IMR-90 (cell line): ENCODE data around the gene PBRM1. TPM values are rescaled to one million over a fixed set of nuclear protein-coding genes. Genes with fewer than 3 reads are reported as not detected.
A peak's percentile ranks its signal among the peaks of the same experiment; 100 is the strongest.

Experiments used
- ATAC-seq: fragments of 200-7000 bp; cut with Tn5 transposase; 2 replicates; pipeline ENCODE4 v1.9.1; 2020; ENCODE audit warnings: low read depth, mild to moderate bottlenecking, moderate library complexity
- BruUV-seq: library from RNA; stranded (reverse); fragments of 400-500 nt; replicated peaks from 2 replicates; lab custom pipeline; 2021; lab: Mats Ljungman, UMichigan
- CTCF ChIA-PET: fragments of 300-600 bp; formaldehyde crosslinking; extraction: SDS; loops from one replicate; lab custom pipeline; 2021; ENCODE audit warnings: antibody characterized with exemption; lab: Yijun Ruan, JAX
- POLR2A ChIA-PET: fragments of 300-600 bp; sonication (Branson Sonifier 250); formaldehyde crosslinking; loops from one replicate; lab custom pipeline; 2022; ENCODE audit warnings: antibody characterized with exemption; ENCODE audit not compliant: unreplicated experiment; lab: Charles Lee
- DNase-seq: peaks from one replicate; pipeline ENCODE4 v3.0.0; 2013
- H2AFZ ChIP-seq: replicated peaks from 2 replicates; pipeline ENCODE3; 2013; ENCODE audit warnings: low read length, mild to moderate bottlenecking; ENCODE audit not compliant: poor library complexity
- H2AK5ac ChIP-seq: 2 replicates; pipeline ENCODE4 v1.6.1; 2013; ENCODE audit warnings: low read depth, low read length, inconsistent platforms
- H2AK9ac ChIP-seq: replicated peaks from 2 replicates; pipeline ENCODE3; 2013; ENCODE audit warnings: mild to moderate bottlenecking, low read depth, low read length, moderate library complexity; ENCODE audit not compliant: poor library complexity
- H2BK120ac ChIP-seq: 2 replicates; pipeline ENCODE4 v1.6.1; 2013; ENCODE audit warnings: low read depth, low read length, inconsistent platforms
- H2BK15ac ChIP-seq: 3 replicates; pipeline ENCODE4 v1.6.1; 2013; ENCODE audit warnings: low read depth, low read length, inconsistent platforms
- H2BK20ac ChIP-seq: 2 replicates; pipeline ENCODE4 v1.6.1; 2013; ENCODE audit warnings: low read depth, mild to moderate bottlenecking, inconsistent platforms, low read length, moderate library complexity
- H2BK5ac ChIP-seq: 2 replicates; pipeline ENCODE4 v1.6.1; 2013; ENCODE audit warnings: mild to moderate bottlenecking, low read depth, low read length, inconsistent platforms; ENCODE audit not compliant: poor library complexity, severe bottlenecking
- H3K14ac ChIP-seq: replicated peaks from 2 replicates; pipeline ENCODE4 v1.6.1; 2013; ENCODE audit warnings: low read depth, low read length, inconsistent platforms
- H3K18ac ChIP-seq: 2 replicates; pipeline ENCODE4 v1.6.1; 2013; ENCODE audit warnings: low read depth, low read length, control low read depth
- H3K23ac ChIP-seq: 2 replicates; pipeline ENCODE4 v1.6.1; 2013; ENCODE audit warnings: low read depth, low read length, inconsistent platforms
- H3K27ac ChIP-seq: 2 replicates; pipeline ENCODE4 v1.5.1; 2013; ENCODE audit warnings: mild to moderate bottlenecking, control low read depth, low read length; ENCODE audit not compliant: insufficient read depth
- H3K27me3 ChIP-seq: 2 replicates; pipeline ENCODE4 v1.6.1; 2013; ENCODE audit warnings: low read length; ENCODE audit not compliant: control insufficient read depth, insufficient read depth
- H3K36me3 ChIP-seq: 2 replicates; pipeline ENCODE4 v1.6.1; 2013; ENCODE audit warnings: low read length, mixed read lengths; ENCODE audit not compliant: control insufficient read depth, insufficient read depth
- H3K4ac ChIP-seq: 2 replicates; pipeline ENCODE4 v1.6.1; 2013; ENCODE audit warnings: low read depth, low read length, inconsistent platforms
- H3K4me1 ChIP-seq: 2 replicates; pipeline ENCODE4 v1.6.1; 2013; ENCODE audit warnings: low read length, mixed read lengths; ENCODE audit not compliant: control insufficient read depth, insufficient read depth
- H3K4me2 ChIP-seq: 2 replicates; pipeline ENCODE4 v1.6.1; 2013; ENCODE audit warnings: low read depth, mild to moderate bottlenecking, control low read depth, low read length, moderate library complexity
- H3K4me3 ChIP-seq: 2 replicates; pipeline ENCODE4 v1.5.1; 2013; ENCODE audit warnings: low read depth, mild to moderate bottlenecking, control low read depth, low read length, moderate library complexity; ENCODE audit not compliant: insufficient read depth
- H3K56ac ChIP-seq: 2 replicates; pipeline ENCODE4 v1.6.1; 2013; ENCODE audit warnings: low read length, inconsistent platforms; ENCODE audit not compliant: insufficient read depth; ENCODE audit errors: extremely low read depth
- H3K79me1 ChIP-seq, 2 experiments: 2 replicates each; pipeline ENCODE4 v1.6.1; 2013; ENCODE audit warnings: low read length in 2 of 2, inconsistent platforms in 1 of 2, low read depth in 1 of 2
- H3K9ac ChIP-seq: 2 replicates; pipeline ENCODE4 v1.6.1; 2013; ENCODE audit warnings: low read depth, low read length, control low read depth
- H3K9me1 ChIP-seq: 2 replicates; pipeline ENCODE4 v1.6.1; 2013; ENCODE audit warnings: low read length, inconsistent platforms; ENCODE audit not compliant: insufficient read depth
- H3K9me3 ChIP-seq: 2 replicates; pipeline ENCODE4 v1.6.1; 2013; ENCODE audit warnings: low read length; ENCODE audit not compliant: control insufficient read depth, insufficient read depth
- H4K20me1 ChIP-seq: 2 replicates; pipeline ENCODE4 v1.6.1; 2013; ENCODE audit warnings: low read length, inconsistent platforms; ENCODE audit not compliant: insufficient read depth
- H4K5ac ChIP-seq: 2 replicates; pipeline ENCODE4 v1.6.1; 2013; ENCODE audit warnings: mild to moderate bottlenecking, low read depth, low read length, control low read depth
- H4K8ac ChIP-seq, 2 experiments: 2 replicates each; pipeline ENCODE4 v1.6.1; 2013; ENCODE audit warnings: low read depth in 2 of 2, low read length in 2 of 2, control low read depth in 1 of 2, inconsistent platforms in 1 of 2
- H4K91ac ChIP-seq: 2 replicates; pipeline ENCODE4 v1.6.1; 2013; ENCODE audit warnings: low read depth, low read length, inconsistent platforms; ENCODE audit not compliant: insufficient read depth
- BHLHE40 ChIP-seq: fragments of 150-350 bp; IDR thresholded peaks from 2 replicates; pipeline ENCODE4 v1.6.1; 2016; ENCODE audit warnings: mild to moderate bottlenecking, low read depth, low read length
- CEBPB ChIP-seq: IDR thresholded peaks from 2 replicates; pipeline ENCODE4 v1.6.1; 2012; ENCODE audit warnings: low read depth, low read length, improper control_type of control experiment
- CHD1 ChIP-seq: IDR thresholded peaks from 2 replicates; pipeline ENCODE4 v1.6.1; 2012; ENCODE audit warnings: low read depth, low read length, improper control_type of control experiment
- CTCF ChIP-seq: conservative IDR thresholded peaks from 2 replicates; pipeline ENCODE4 v1.5.1; 2012; ENCODE audit warnings: mild to moderate bottlenecking, low read depth, low read length, improper control_type of control experiment
- ELK1 ChIP-seq: fragments of 150-350 bp; IDR thresholded peaks from 2 replicates; pipeline ENCODE4 v1.6.1; 2016; ENCODE audit warnings: low read depth, mild to moderate bottlenecking, low read length, moderate library complexity, borderline replicate concordance
- MAFK ChIP-seq: IDR thresholded peaks from 2 replicates; pipeline ENCODE4 v1.6.1; 2012; ENCODE audit warnings: low read depth, low read length, improper control_type of control experiment
- MAZ ChIP-seq: IDR thresholded peaks from 2 replicates; pipeline ENCODE4 v1.6.1; 2012; ENCODE audit warnings: low read depth, mild to moderate bottlenecking, low read length, improper control_type of control experiment, moderate library complexity, borderline replicate concordance
- MXI1 ChIP-seq: IDR thresholded peaks from 2 replicates; pipeline ENCODE4 v1.6.1; 2012; ENCODE audit warnings: low read depth, mild to moderate bottlenecking, low read length, moderate library complexity, borderline replicate concordance
- RAD21 ChIP-seq: IDR thresholded peaks from 2 replicates; pipeline ENCODE4 v1.6.1; 2012; ENCODE audit warnings: low read length, improper control_type of control experiment
- RCOR1 ChIP-seq: IDR thresholded peaks from 2 replicates; pipeline ENCODE4 v1.6.1; 2012; ENCODE audit warnings: mild to moderate bottlenecking, low read length, improper control_type of control experiment; ENCODE audit not compliant: insufficient replicate concordance
- RFX5 ChIP-seq: IDR thresholded peaks from 2 replicates; pipeline ENCODE4 v1.8.0; 2012; ENCODE audit warnings: low read depth, mild to moderate bottlenecking, low read length, moderate library complexity
- SMC3 ChIP-seq: fragments of 150-350 bp; IDR thresholded peaks from 2 replicates; pipeline ENCODE4 v1.6.1; 2016; ENCODE audit warnings: low read depth, mild to moderate bottlenecking, antibody characterized with exemption, low read length, moderate library complexity
- USF2 ChIP-seq: fragments of 150-350 bp; IDR thresholded peaks from 2 replicates; pipeline ENCODE4 v1.6.1; 2017; ENCODE audit warnings: mild to moderate bottlenecking, antibody characterized with exemption, low read length, low read depth
- WGBS, 2 experiments: methylation state at CpG; one replicate each; pipeline versions ENCODE4 v1.1.5 to v1.1.7; 2013; ENCODE audit warnings: missing lambda C conversion rate in 2 of 2; ENCODE audit not compliant: insufficient read length in 1 of 2; ENCODE audit errors: extremely low coverage in 2 of 2; 5-methylcytosine and 5-hydroxymethylcytosine counted together
- dilution Hi-C: fragments of 300-500 bp; cut with HindIII; formaldehyde crosslinking; loops from one replicate; pipeline ENCODE4 v1.14.3; 2018; ENCODE audit warnings: low sequenced_read_pairs; ENCODE audit not compliant: unreplicated experiment
- in situ Hi-C: fragments of 300-500 bp; cut with MboI; formaldehyde crosslinking; loops from 3 replicates; pipeline ENCODE4 v1.14.3; 2019; ENCODE audit warnings: low sequenced_read_pairs, inconsistent platforms, mixed read lengths
- intact Hi-C: fragments of 100-400 bp; cut with micrococcal nuclease; formaldehyde crosslinking; loops from 2 replicates; pipeline ENCODE4 v1.10.0; 2022
- polyA plus RNA-seq, 3 experiments: library from polyadenylated mRNA; depleted of rRNA; stranded (reverse); fragments of >200 nt; gene quantifications; 2 replicates each; pipeline ENCODE4 v1.2.3, GENCODE V29; 2012; ENCODE audit warnings: low replicate concordance in 1 of 3
- total RNA-seq: library from RNA; depleted of rRNA; stranded (reverse); fragments of >200 nt; gene quantifications from 2 replicates; pipeline ENCODE4 v1.2.3, GENCODE V29; 2012

The PBRM1 gene
- total and polyA plus RNA-seq, 2 of the 4 experiments (the other 2 are of a cell fraction) = 16.5 to 72.6 TPM

- H3K9ac ChIP-seq = no peak overlapping the region
- intact Hi-C loops (no loop called here), in situ Hi-C loops (no loop called here), dilution Hi-C loops (no loop called here)
- H3K18ac ChIP-seq = no peak overlapping the region
- H3K23ac ChIP-seq = no peak overlapping the region
- H3K27me3 ChIP-seq = no peaks in the 10 kb centered on the region
- H3K14ac ChIP-seq = no peak overlapping the region
- BruUV-seq = TSS peak; percentile 90
- H4K5ac ChIP-seq = no peak overlapping the region
- no peaks in the 10 kb centered on the region for H3K9me3 ChIP-seq
- no peak overlapping the region for H2BK15ac ChIP-seq
- no peak overlapping the region for H3K4ac ChIP-seq
- 96% methylated on average over 10 of the region's 18 CpGs; no CpG with 5 or more reads in 1 of the 2 experiments for WGBS, 2 experiments
- peaks cover 11% of the 10 kb centered on the region for H3K9me1 ChIP-seq
- no peak overlapping the region for H2BK20ac ChIP-seq
- H4K8ac ChIP-seq = no peak overlapping the region
- ChIA-PET CTCF (no interaction called here), POLR2A (no interaction called here)
- no peak overlapping the region for H2AK9ac ChIP-seq
- no peak overlapping the region for H2BK120ac ChIP-seq
- H3K36me3 ChIP-seq = peaks cover 57% of the 10 kb centered on the region
- no peak overlapping the region for H2BK5ac ChIP-seq
- H3K27ac ChIP-seq = no peak overlapping the region
- ATAC-seq (no peak), DNase-seq (no peak)
- H3K4me2 ChIP-seq = no peak overlapping the region
- no peak overlapping the region for H3K4me3 ChIP-seq
- TF ChIP-seq USF2 (no peak), CEBPB (no peak), MAFK (no peak), RCOR1 (no peak), MAZ (no peak), RAD21 (no peak), ELK1 (no peak), CHD1 (no peak), BHLHE40 (no peak), MXI1 (no peak), RFX5 (no peak), SMC3 (no peak), CTCF (no peak)
- peaks cover 3 to 40% of the 10 kb centered on the region in 2 experiments for H3K79me1 ChIP-seq
- H3K56ac ChIP-seq = no peak overlapping the region
- peaks cover 18% of the 10 kb centered on the region for H4K20me1 ChIP-seq
- H2AK5ac ChIP-seq = no peak overlapping the region
- no peak overlapping the region for H4K91ac ChIP-seq
- peaks cover 2% of the 10 kb centered on the region; the same call in 1 of the 2 replicates for H3K4me1 ChIP-seq
- H2AFZ ChIP-seq = no peak overlapping the region
Observed at GRCh38 chr3:52524258-52524751, 161.4 kb downstream of the PBRM1 start.
